ENCODE results near the gene WWP2.

The WWP2 gene

GRCh38 chr16:69905171-69905555 lies 143.0 kb downstream of the WWP2 start:
- no peak for TF ChIP-seq CTCF (conservative IDR thresholded peaks at IDR 0.05)

GRCh38 chr16:69906838-69907401 lies 144.8 kb downstream of the WWP2 start:
- no peak for TF ChIP-seq CTCF (conservative IDR thresholded peaks at IDR 0.05)

More at GRCh38 chr16:69905171-69905555, 143.0 kb downstream of the WWP2 start:
- no peak overlapping the region for H3K27ac ChIP-seq

GRCh38 chr16:69909043-69909442 lies 146.9 kb downstream of the WWP2 start:
- TF ChIP-seq CTCF (conservative IDR thresholded peaks at IDR 0.05) = no peak
- H3K27ac ChIP-seq = peak overlapping the region; percentile 37

More at GRCh38 chr16:69906838-69907401, 144.8 kb downstream of the WWP2 start:
- H3K27ac ChIP-seq = no peak overlapping the region

- H3K27ac ChIP-seq = peak overlapping the region; percentile 37
- TF ChIP-seq CTCF (conservative IDR thresholded peaks at IDR 0.05) = no peak
Measured at GRCh38 chr16:69909760-69910159, 147.6 kb downstream of the WWP2 start.

GRCh38 chr16:69910964-69911363 lies 148.8 kb downstream of the WWP2 start:
- H3K27ac ChIP-seq = no peak overlapping the region
- no peak for TF ChIP-seq CTCF (conservative IDR thresholded peaks at IDR 0.05)

GRCh38 chr16:69916462-69916861 lies 154.3 kb downstream of the WWP2 start:
- no peak overlapping the region for H3K27ac ChIP-seq
- TF ChIP-seq CTCF (conservative IDR thresholded peaks at IDR 0.05) = no peak

GRCh38 chr16:69917311-69917710 lies 155.2 kb downstream of the WWP2 start:
- TF ChIP-seq CTCF (conservative IDR thresholded peaks at IDR 0.05) = no peak
- H3K27ac ChIP-seq = no peak overlapping the region
